Mammary epithelial cell (primary cell): ENCODE results near the gene FBLN2.
"Not testable (repeated sequence)": the region's sequence is repeated elsewhere in the genome, so short reads cannot be mapped to it uniquely, and the experiment has no call there.

Experiments
- CTCF ChIP-seq, 2 donors: IDR thresholded peaks in 1 of 2; conservative IDR thresholded peaks in 1 of 2; 2 replicates each; pipeline ENCODE4 v1.5.1; 2011 to 2012; ENCODE audit warnings: inconsistent platforms in 2 of 2, low read length in 2 of 2, mild to moderate bottlenecking in 2 of 2, control low read depth in 1 of 2, low read depth in 1 of 2; ENCODE audit not compliant: insufficient read depth in 1 of 2; ENCODE audit errors: extremely low read depth in 1 of 2
- EZH2 ChIP-seq: IDR thresholded peaks from 2 replicates; pipeline ENCODE4 v1.6.1; 2012; ENCODE audit warnings: low read length, inconsistent platforms, borderline replicate concordance

- TF ChIP-seq EZH2; CTCF (conservative IDR thresholded peaks at IDR 0.05 in 1 of 2, IDR thresholded peaks at IDR 0.05 in 1 of 2; ENCODE audit: extremely low read depth in 1 of 2, insufficient read depth in 1 of 2, low read depth in 1 of 2, low read length in 2 of 2): not testable (repeated sequence)
These were observed 13.5 kb downstream of the FBLN2 start for GRCh38 chr3:13562421-13562820.
